OCI-LY3 (cell line): Measurements from ENCODE around the gene HELLS.

Experiments used
- H2AFZ ChIP-seq: fragments of 200-600, 300-600 bp; shearing (Covaris generic); 2 replicates; pipeline ENCODE4 v1.6.0; 2014; ENCODE audit warnings: antibody characterized with exemption, low read depth, low read length
- H3K27ac ChIP-seq: fragments of 200-600, 300-600 bp; sonication (generic); 2 replicates; pipeline ENCODE4 v1.5.1; 2014; ENCODE audit warnings: mild to moderate bottlenecking, low read length, moderate library complexity, mixed read lengths
- H3K27me3 ChIP-seq: fragments of 200-600, 300-600 bp; sonication (generic); 2 replicates; pipeline ENCODE4 v1.6.1; 2014; ENCODE audit warnings: low read depth, low read length, mixed read lengths
- H3K36me3 ChIP-seq: fragments of 200-600, 300-600 bp; sonication (generic); replicated peaks from 2 replicates; pipeline ENCODE3; 2014; ENCODE audit warnings: low read depth, low read length, mixed read lengths
- H3K4me1 ChIP-seq: fragments of 300-600, 200-600 bp; sonication (generic); 2 replicates; pipeline ENCODE4 v1.6.1; 2014; ENCODE audit warnings: low read length, mixed read lengths
- H3K4me2 ChIP-seq: fragments of 200-600, 300-600 bp; sonication (generic); 2 replicates; pipeline ENCODE4 v1.6.1; 2014; ENCODE audit warnings: low read length, mixed read lengths
- H3K4me3 ChIP-seq: fragments of 300-600, 200-600 bp; sonication (generic); 2 replicates; pipeline ENCODE4 v1.5.1; 2014; ENCODE audit warnings: antibody characterized with exemption, mild to moderate bottlenecking, low read length, moderate library complexity
- H3K79me2 ChIP-seq: fragments of 300-600, 200-600 bp; shearing (Covaris generic); 2 replicates; pipeline ENCODE4 v1.6.1; 2014; ENCODE audit warnings: mild to moderate bottlenecking, low read length, mixed read lengths
- H3K9ac ChIP-seq: fragments of 300-600, 200-600 bp; shearing (Covaris generic); 2 replicates; pipeline ENCODE4 v1.6.0; 2014; ENCODE audit warnings: mild to moderate bottlenecking, low read length, moderate library complexity
- H3K9me3 ChIP-seq: fragments of 200-600, 300-600 bp; shearing (Covaris generic); 2 replicates; pipeline ENCODE4 v1.6.1; 2014; ENCODE audit warnings: low read length, mixed read lengths; ENCODE audit not compliant: insufficient read depth
- H4K20me1 ChIP-seq: fragments of 200-600, 300-600 bp; sonication (generic); 2 replicates; pipeline ENCODE4 v1.6.1; 2016; ENCODE audit warnings: low read length, mixed read lengths; ENCODE audit not compliant: insufficient read depth
- CTCF ChIP-seq: fragments of 200-600, 300-600 bp; sonication (generic); IDR thresholded peaks from 2 replicates; pipeline ENCODE4 v1.5.1; 2014; ENCODE audit warnings: antibody characterized with exemption, low read length, low read depth
- EZH2phosphoT487 ChIP-seq: fragments of 200-600 bp; shearing (Covaris generic); IDR thresholded peaks from 2 replicates; pipeline ENCODE4 v1.6.1; 2018; ENCODE audit warnings: antibody characterized with exemption, mixed run types, low read depth

Gene HELLS

GRCh38 chr10:94622666-94623205 lies 77.1 kb downstream of the HELLS start:
- Histone ChIP-seq H3K4me2 (no peak overlapping the region), H3K9me3 (no peaks in the 10 kb centered on the region), H3K36me3 (no peaks in the 10 kb centered on the region), H4K20me1 (no peaks in the 10 kb centered on the region), H3K79me2 (no peaks in the 10 kb centered on the region), H3K27ac (no peak overlapping the region), H3K4me1 (no peaks in the 10 kb centered on the region), H3K4me3 (no peak overlapping the region), H2AFZ (no peak overlapping the region), H3K27me3 (no peaks in the 10 kb centered on the region), H3K9ac (no peak overlapping the region)
- TF ChIP-seq EZH2phosphoT487 (no peak), CTCF (no peak)

- Histone ChIP-seq H3K9me3 (no peaks in the 10 kb centered on the region), H3K4me3 (no peak overlapping the region), H3K27ac (no peak overlapping the region), H3K36me3 (no peaks in the 10 kb centered on the region), H3K4me2 (no peak overlapping the region), H3K4me1 (no peaks in the 10 kb centered on the region), H4K20me1 (no peaks in the 10 kb centered on the region), H2AFZ (no peak overlapping the region), H3K9ac (no peak overlapping the region), H3K79me2 (no peaks in the 10 kb centered on the region), H3K27me3 (no peaks in the 10 kb centered on the region)
- TF ChIP-seq EZH2phosphoT487 = no peak
- no peak for TF ChIP-seq CTCF
These were observed 78.0 kb downstream of the HELLS start for GRCh38 chr10:94623572-94623971.

DNA sequence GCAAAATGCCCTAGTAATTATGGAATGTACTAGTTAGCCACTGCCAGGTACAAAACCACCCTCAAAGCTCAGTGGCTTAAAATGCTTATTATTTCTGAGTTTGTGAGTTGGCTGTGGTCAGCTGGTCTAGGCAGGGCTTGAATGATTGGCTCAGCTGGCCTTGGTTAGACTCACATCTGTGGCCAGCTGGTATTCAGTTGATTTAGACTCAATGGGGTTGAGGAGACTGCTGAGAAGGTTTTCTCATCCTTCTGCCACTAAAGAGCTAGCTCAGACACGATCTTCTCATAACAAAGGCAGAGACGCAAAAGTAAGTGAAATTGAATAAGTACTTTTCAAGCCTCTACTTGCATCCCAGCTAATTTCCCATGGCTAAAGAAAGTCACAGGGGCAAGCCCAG lies 80.9 kb downstream of the HELLS start:
- TF ChIP-seq EZH2phosphoT487 (no peak), CTCF (no peak)

DNA sequence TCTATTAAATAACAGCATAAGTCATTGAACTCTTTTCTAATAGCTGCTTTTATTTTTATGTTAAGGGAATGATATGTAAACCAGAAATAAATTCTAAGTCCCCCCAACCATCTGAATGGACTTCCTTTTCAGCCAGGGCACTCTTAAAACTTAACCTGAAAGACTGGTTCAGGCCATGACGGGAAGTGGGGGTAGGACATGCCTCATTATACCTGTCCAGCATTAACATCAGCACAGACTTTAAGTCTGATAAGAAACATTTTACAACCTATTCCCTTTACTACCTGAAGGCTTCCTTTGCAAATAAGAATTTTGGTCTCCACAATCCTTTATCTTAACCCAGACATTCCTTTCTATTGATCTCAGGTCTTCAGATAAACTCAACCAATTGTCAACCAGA lies 81.9 kb downstream of the HELLS start:
- no peak for TF ChIP-seq CTCF
- TF ChIP-seq EZH2phosphoT487 = no peak
- H4K20me1 ChIP-seq = no peaks in the 10 kb centered on the region
- H3K4me3 ChIP-seq = no peak overlapping the region
- H2AFZ ChIP-seq = no peak overlapping the region
- no peak overlapping the region for H3K27ac ChIP-seq
- no peaks in the 10 kb centered on the region for H3K36me3 ChIP-seq
- no peaks in the 10 kb centered on the region for H3K79me2 ChIP-seq
- no peak overlapping the region for H3K9ac ChIP-seq
- H3K4me2 ChIP-seq = no peak overlapping the region
- H3K27me3 ChIP-seq = no peaks in the 10 kb centered on the region
- no peaks in the 10 kb centered on the region for H3K9me3 ChIP-seq
- no peaks in the 10 kb centered on the region for H3K4me1 ChIP-seq

More for the DNA sequence above, 80.9 kb downstream of the HELLS start:
- H3K9me3 ChIP-seq = no peaks in the 10 kb centered on the region
- H3K27ac ChIP-seq = no peak overlapping the region
- H3K79me2 ChIP-seq = no peaks in the 10 kb centered on the region
- no peaks in the 10 kb centered on the region for H3K4me1 ChIP-seq
- no peak overlapping the region for H3K4me3 ChIP-seq
- no peaks in the 10 kb centered on the region for H3K36me3 ChIP-seq
- H2AFZ ChIP-seq = no peak overlapping the region
- no peak overlapping the region for H3K9ac ChIP-seq
- no peak overlapping the region for H3K4me2 ChIP-seq
- H3K27me3 ChIP-seq = no peaks in the 10 kb centered on the region
- no peaks in the 10 kb centered on the region for H4K20me1 ChIP-seq
